ENCODE results near the gene FBXO3.

DNA sequence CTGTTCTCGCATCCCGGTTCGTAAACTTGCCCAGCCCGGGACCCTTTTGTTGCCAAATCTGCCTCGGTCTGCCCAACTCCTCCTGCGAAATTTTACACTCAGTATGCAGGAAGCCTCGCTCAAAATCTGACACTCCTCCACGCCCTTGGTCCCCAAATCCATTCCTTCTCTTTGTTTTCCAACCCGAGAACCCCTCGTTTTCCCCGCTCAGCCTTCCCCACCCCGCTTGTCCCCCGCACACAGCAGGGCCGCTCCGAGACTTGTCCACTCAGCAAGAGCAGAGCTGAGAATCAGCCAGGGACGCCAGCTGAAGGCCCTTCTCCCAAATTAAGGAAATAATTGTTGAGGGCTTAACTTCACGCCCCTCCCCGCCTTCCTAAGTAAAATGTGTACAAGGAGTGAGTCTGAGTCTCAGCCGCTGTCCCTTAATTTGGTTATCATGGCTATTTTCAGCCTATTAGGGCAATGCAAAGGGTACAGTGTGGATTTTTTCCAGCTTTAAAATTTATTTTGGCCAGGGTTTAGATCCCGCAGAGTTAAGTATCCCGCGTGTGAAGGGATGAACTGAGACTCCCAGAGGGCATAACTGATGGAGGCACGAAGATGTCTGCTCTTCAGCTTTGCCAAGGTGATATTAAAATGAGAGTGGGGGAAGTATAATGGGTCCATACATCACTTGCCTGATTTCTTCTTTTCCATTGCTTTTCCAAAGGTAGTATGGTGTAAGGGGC, 581 bp upstream of the FBXO3 start:
- TF ChIP-seq POLR2A (IDR thresholded peaks at IDR 0.05) = no peak
- TF ChIP-seq, protein P1, sequence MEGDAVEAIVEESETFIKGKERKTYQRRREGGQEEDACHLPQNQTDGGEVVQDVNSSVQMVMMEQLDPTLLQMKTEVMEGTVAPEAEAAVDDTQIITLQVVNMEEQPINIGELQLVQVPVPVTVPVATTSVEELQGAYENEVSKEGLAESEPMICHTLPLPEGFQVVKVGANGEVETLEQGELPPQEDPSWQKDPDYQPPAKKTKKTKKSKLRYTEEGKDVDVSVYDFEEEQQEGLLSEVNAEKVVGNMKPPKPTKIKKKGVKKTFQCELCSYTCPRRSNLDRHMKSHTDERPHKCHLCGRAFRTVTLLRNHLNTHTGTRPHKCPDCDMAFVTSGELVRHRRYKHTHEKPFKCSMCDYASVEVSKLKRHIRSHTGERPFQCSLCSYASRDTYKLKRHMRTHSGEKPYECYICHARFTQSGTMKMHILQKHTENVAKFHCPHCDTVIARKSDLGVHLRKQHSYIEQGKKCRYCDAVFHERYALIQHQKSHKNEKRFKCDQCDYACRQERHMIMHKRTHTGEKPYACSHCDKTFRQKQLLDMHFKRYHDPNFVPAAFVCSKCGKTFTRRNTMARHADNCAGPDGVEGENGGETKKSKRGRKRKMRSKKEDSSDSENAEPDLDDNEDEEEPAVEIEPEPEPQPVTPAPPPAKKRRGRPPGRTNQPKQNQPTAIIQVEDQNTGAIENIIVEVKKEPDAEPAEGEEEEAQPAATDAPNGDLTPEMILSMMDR (IDR thresholded peaks at IDR 0.05) = no peak

Data from Peyer's patch (tissue), 4 donors.